GM12878 (cell line): ENCODE data around the gene SCN8A. TPM values are rescaled to one million over a fixed set of nuclear protein-coding genes. Genes with fewer than 3 reads are reported as not detected.

Experiments
- ATAC-seq: fragments of 200-7000 bp; cut with Tn5 transposase; 3 replicates; pipeline ENCODE4 v1.9.1; 2020; ENCODE audit warnings: mild to moderate bottlenecking, moderate library complexity
- BruUV-seq: library from RNA; stranded (reverse); fragments of 400-500 nt; replicated peaks from 2 replicates; lab custom pipeline; 2021; lab: Mats Ljungman, UMichigan
- CTCF ChIA-PET: fragments of 300-600 bp; sonication (Branson Sonifier 250); formaldehyde crosslinking; extraction: SDS; loops from one replicate; lab custom pipeline; 2021; ENCODE audit warnings: inconsistent platforms; lab: Yijun Ruan, JAX
- POLR2A ChIA-PET: fragments of 350-600 bp; formaldehyde crosslinking; extraction: SDS; loops from one replicate; lab custom pipeline; 2021; ENCODE audit warnings: inconsistent platforms; lab: Charles Lee
- RAD21 ChIA-PET: fragments of 300-600 bp; sonication (Branson Sonifier 250); formaldehyde crosslinking; loops from one replicate; lab custom pipeline; 2023; ENCODE audit warnings: antibody characterized with exemption; ENCODE audit not compliant: unreplicated experiment; lab: Charles Lee
- SMC1A ChIA-PET: fragments of 300-600 bp; sonication (Branson Sonifier 250); formaldehyde crosslinking; loops from one replicate; lab custom pipeline; 2023; ENCODE audit not compliant: unreplicated experiment, uncharacterized antibody; lab: Charles Lee
- DNase-seq: peaks from one replicate; pipeline ENCODE4 v3.0.0-alpha.2; 2011; ENCODE audit warnings: low read depth, low spot score
- FAIRE-seq: peaks from 3 replicates; lab custom pipeline; 2011; peaks lifted over from hg19 to GRCh38; lab: Jason Lieb, UNC
- H2AFZ ChIP-seq: 2 replicates; pipeline ENCODE4 v1.6.0; 2011; ENCODE audit warnings: low read depth, low read length, control low read depth; ENCODE audit not compliant: control insufficient read depth
- H3K27ac ChIP-seq: 2 replicates; pipeline ENCODE4 v1.5.1; 2011; ENCODE audit warnings: control low read depth; ENCODE audit not compliant: control insufficient read depth, insufficient read depth
- H3K27me3 ChIP-seq, 2 experiments: replicated peaks in 1 of 2; 2 replicates each; pipeline versions ENCODE4 v1.6.0 to v1.6.1; 2011; ENCODE audit warnings: low read length in 1 of 2; ENCODE audit not compliant: control insufficient read depth in 2 of 2, insufficient read depth in 2 of 2
- H3K36me3 ChIP-seq, 2 experiments: 2 replicates each; pipeline ENCODE4 v1.5.1; 2011; ENCODE audit warnings: low read length in 1 of 2; ENCODE audit not compliant: control insufficient read depth in 2 of 2, insufficient read depth in 2 of 2
- H3K4me1 ChIP-seq: 2 replicates; pipeline ENCODE4 v1.6.1; 2011; ENCODE audit warnings: mild to moderate bottlenecking, low read length, moderate library complexity, mixed read lengths; ENCODE audit not compliant: control insufficient read depth, insufficient read depth
- H3K4me2 ChIP-seq: 2 replicates; pipeline ENCODE4 v1.6.0; 2011; ENCODE audit warnings: control low read depth; ENCODE audit not compliant: control insufficient read depth, insufficient read depth
- H3K4me3 ChIP-seq: fragments of 200-600 bp; sonication (generic); 2 replicates; pipeline ENCODE4 v1.5.1; 2016
- H3K79me2 ChIP-seq: 2 replicates; pipeline ENCODE4 v1.6.0; 2011; ENCODE audit warnings: low read length; ENCODE audit not compliant: control insufficient read depth, insufficient read depth
- H3K9ac ChIP-seq: 2 replicates; pipeline ENCODE4 v1.8.0; 2011; ENCODE audit warnings: low read length, control low read depth, mixed read lengths; ENCODE audit not compliant: control insufficient read depth, insufficient read depth
- H3K9me3 ChIP-seq: replicated peaks from 3 replicates; pipeline ENCODE4 v1.5.1; 2011; ENCODE audit warnings: mild to moderate bottlenecking, low read length; ENCODE audit not compliant: control insufficient read depth, insufficient read depth
- H4K20me1 ChIP-seq: 2 replicates; pipeline ENCODE4 v1.6.0; 2011; ENCODE audit not compliant: control insufficient read depth, insufficient read depth
- EGR1 ChIP-seq, 2 experiments: IDR thresholded peaks; 1 replicate in 1 of 2; 2 replicates in 1 of 2; pipeline ENCODE4 v1.6.1; 2011 to 2012; ENCODE audit warnings: low read depth in 2 of 2, low read length in 2 of 2, borderline replicate concordance in 1 of 2, mild to moderate bottlenecking in 1 of 2, moderate library complexity in 1 of 2
- FOS ChIP-seq: IDR thresholded peaks from 3 replicates; pipeline ENCODE4 v1.6.1; 2011; ENCODE audit warnings: borderline replicate concordance; ENCODE audit not compliant: insufficient read length; ENCODE audit errors: extremely low read depth
- IKZF2 ChIP-seq, 2 experiments: fragments of 450-650 bp; IDR thresholded peaks; 2 replicates each; pipeline ENCODE4 v1.6.1; 2017; ENCODE audit warnings: mild to moderate bottlenecking in 2 of 2, moderate library complexity in 2 of 2
- MEF2A ChIP-seq: IDR thresholded peaks from 2 replicates; pipeline ENCODE4 v1.6.1; 2011; ENCODE audit warnings: low read depth, mild to moderate bottlenecking, low read length, moderate library complexity; ENCODE audit not compliant: insufficient read depth
- NBN ChIP-seq: fragments of 450-650 bp; IDR thresholded peaks from 2 replicates; pipeline ENCODE4 v1.6.1; 2016
- PKNOX1 ChIP-seq: fragments of 450-650 bp; IDR thresholded peaks from 2 replicates; pipeline ENCODE4 v1.6.1; 2016; ENCODE audit warnings: mild to moderate bottlenecking
- SMARCA5 ChIP-seq: fragments of 450-650 bp; IDR thresholded peaks from 2 replicates; pipeline ENCODE4 v1.6.1; 2017; ENCODE audit warnings: mild to moderate bottlenecking
- ZBTB11 ChIP-seq: fragments of 450-650 bp; formaldehyde crosslinking; IDR thresholded peaks from 2 replicates; pipeline ENCODE4 v1.5.0; 2022; ENCODE audit warnings: mild to moderate bottlenecking, missing genetic modification characterization
- ZZZ3 ChIP-seq: IDR thresholded peaks from 2 replicates; pipeline ENCODE4 v1.6.1; 2011; ENCODE audit warnings: low read depth; ENCODE audit not compliant: control insufficient read depth, insufficient read length
- WGBS: methylation state at CpG from one replicate; pipeline ENCODE4 v1.1.6; 2016; ENCODE audit warnings: low lambda C conversion rate; ENCODE audit not compliant: insufficient replicate concordance, insufficient coverage; ENCODE audit errors: missing lambda C conversion rate; 5-methylcytosine and 5-hydroxymethylcytosine counted together
- in situ Hi-C: fragments of 300-500 bp; cut with MboI; formaldehyde crosslinking; loops from 9 replicates; pipeline ENCODE4 v1.14.3; 2018; ENCODE audit warnings: mixed read lengths
- intact Hi-C: fragments of 100-400 bp; cut with micrococcal nuclease; formaldehyde crosslinking; loops from one replicate; pipeline ENCODE4 v1.14.2; 2022; ENCODE audit not compliant: unreplicated experiment
- polyA plus RNA-seq, 11 experiments: library from polyadenylated mRNA; depleted of rRNA in 4 of 11; unstranded in 6 of 11; stranded (reverse) in 5 of 11; fragments of >200 nt; fragmentation: Nextera tagmentation in 4 of 11; fragmentation: Illumina TruSeq in 1 of 11; extraction: Ambion mirVana in 4 of 11; extraction: Trizol in 1 of 11; gene quantifications; 1 replicate in 1 of 11; 2 replicates in 10 of 11; pipeline versions ENCODE4 v1.2.1 to v1.2.3, GENCODE V29; 2011 to 2016; ENCODE audit warnings: inconsistent platforms in 2 of 11, missing spikeins in 2 of 11, low read depth in 1 of 11
- total RNA-seq, 4 experiments: library from RNA; depleted of rRNA in 3 of 4; stranded (reverse); fragments of >200 nt in 3 of 4; fragmentation: Illumina TruSeq in 1 of 4; extraction: Trizol in 1 of 4; gene quantifications; 2 replicates each; pipeline versions ENCODE4 v1.2.1 to v1.2.3, GENCODE V29; 2013 to 2021

SCN8A gene
- total and polyA plus RNA-seq, 10 of the 15 experiments (the other 5 are each of a cell fraction or from before 2014, with no cell fraction given): 0.02 to 0.23 (median 0.06) TPM; not detected in 2

- TF ChIP-seq ZBTB11 (CRISPR knock-in tag) (no peak), PKNOX1 (no peak), EGR1 (IDR thresholded peaks at IDR 0.05; ENCODE audit: borderline replicate concordance in 1 of 2, low read depth in 2 of 2, low read length in 2 of 2) (no peak)
Measured at GRCh38 chr12:51653431-51653830, 62.4 kb downstream of the SCN8A start (continued).

GRCh38 chr12:51661199-51661598 lies 70.2 kb downstream of the SCN8A start:
- H2AFZ ChIP-seq: no peak overlapping the region
- TF ChIP-seq NBN: no peak
- no peak for TF ChIP-seq FOS
- no peak for TF ChIP-seq IKZF2 (IDR thresholded peaks at IDR 0.05)
- TF ChIP-seq MEF2A: no peak
- TF ChIP-seq SMARCA5: no peak
- no peak for TF ChIP-seq ZZZ3
- TF ChIP-seq, all 136 proteins: peak for 0
- no peaks in the 10 kb centered on the region for H3K9me3 ChIP-seq
- ChIA-PET POLR2A (no interaction called here), CTCF (no interaction called here), RAD21 (no interaction called here), SMC1A (no interaction called here)
- BruUV-seq: no TSS peak
- H4K20me1 ChIP-seq: no peaks in the 10 kb centered on the region
- no peaks in the 10 kb centered on the region for H3K79me2 ChIP-seq
- no peak for DNase-seq
- H3K27me3 ChIP-seq: no peaks in the 10 kb centered on the region; a peak in 1 of 4 replicates
- no peaks in the 10 kb centered on the region for H3K36me3 ChIP-seq
- H3K4me2 ChIP-seq: no peak overlapping the region
- FAIRE-seq: no peak
- intact Hi-C loops (no loop called here), in situ Hi-C loops (no loop called here)
- no peak overlapping the region for H3K9ac ChIP-seq
- 27% methylated on average over 3 of the region's 3 CpGs for WGBS
- no peak for ATAC-seq
- H3K4me3 ChIP-seq: no peak overlapping the region
- no peak overlapping the region for H3K27ac ChIP-seq
- H3K4me1 ChIP-seq: no peaks in the 10 kb centered on the region
